GM12878 (cell line): ENCODE results near the gene TTYH1. TPM values are rescaled to one million over a fixed set of nuclear protein-coding genes. Genes with fewer than 3 reads are reported as not detected.
"Not testable (repeated sequence)": the region's sequence is repeated elsewhere in the genome, so short reads cannot be mapped to it uniquely, and the experiment has no call there.

Source experiments
- ATAC-seq: fragments of 200-7000 bp; cut with Tn5 transposase; 3 replicates; pipeline ENCODE4 v1.9.1; 2020; ENCODE audit warnings: mild to moderate bottlenecking, moderate library complexity
- BruUV-seq: library from RNA; stranded (reverse); fragments of 400-500 nt; replicated peaks from 2 replicates; lab custom pipeline; 2021; lab: Mats Ljungman, UMichigan
- CTCF ChIA-PET: fragments of 300-600 bp; sonication (Branson Sonifier 250); formaldehyde crosslinking; extraction: SDS; loops from one replicate; lab custom pipeline; 2021; ENCODE audit warnings: inconsistent platforms; lab: Yijun Ruan, JAX
- POLR2A ChIA-PET: fragments of 350-600 bp; formaldehyde crosslinking; extraction: SDS; loops from one replicate; lab custom pipeline; 2021; ENCODE audit warnings: inconsistent platforms; lab: Charles Lee
- RAD21 ChIA-PET: fragments of 300-600 bp; sonication (Branson Sonifier 250); formaldehyde crosslinking; loops from one replicate; lab custom pipeline; 2023; ENCODE audit warnings: antibody characterized with exemption; ENCODE audit not compliant: unreplicated experiment; lab: Charles Lee
- SMC1A ChIA-PET: fragments of 300-600 bp; sonication (Branson Sonifier 250); formaldehyde crosslinking; loops from one replicate; lab custom pipeline; 2023; ENCODE audit not compliant: unreplicated experiment, uncharacterized antibody; lab: Charles Lee
- DNase-seq: peaks from one replicate; pipeline ENCODE4 v3.0.0-alpha.2; 2011; ENCODE audit warnings: low read depth, low spot score
- FAIRE-seq: peaks from 3 replicates; lab custom pipeline; 2011; peaks lifted over from hg19 to GRCh38; lab: Jason Lieb, UNC
- H2AFZ ChIP-seq: 2 replicates; pipeline ENCODE4 v1.6.0; 2011; ENCODE audit warnings: low read depth, low read length, control low read depth; ENCODE audit not compliant: control insufficient read depth
- H3K27ac ChIP-seq: 2 replicates; pipeline ENCODE4 v1.5.1; 2011; ENCODE audit warnings: control low read depth; ENCODE audit not compliant: control insufficient read depth, insufficient read depth
- H3K27me3 ChIP-seq, 2 experiments: replicated peaks in 1 of 2; 2 replicates each; pipeline versions ENCODE4 v1.6.0 to v1.6.1; 2011; ENCODE audit warnings: low read length in 1 of 2; ENCODE audit not compliant: control insufficient read depth in 2 of 2, insufficient read depth in 2 of 2
- H3K36me3 ChIP-seq, 2 experiments: 2 replicates each; pipeline ENCODE4 v1.5.1; 2011; ENCODE audit warnings: low read length in 1 of 2; ENCODE audit not compliant: control insufficient read depth in 2 of 2, insufficient read depth in 2 of 2
- H3K4me1 ChIP-seq: 2 replicates; pipeline ENCODE4 v1.6.1; 2011; ENCODE audit warnings: mild to moderate bottlenecking, low read length, moderate library complexity, mixed read lengths; ENCODE audit not compliant: control insufficient read depth, insufficient read depth
- H3K4me2 ChIP-seq: 2 replicates; pipeline ENCODE4 v1.6.0; 2011; ENCODE audit warnings: control low read depth; ENCODE audit not compliant: control insufficient read depth, insufficient read depth
- H3K4me3 ChIP-seq: fragments of 200-600 bp; sonication (generic); 2 replicates; pipeline ENCODE4 v1.5.1; 2016
- H3K79me2 ChIP-seq: 2 replicates; pipeline ENCODE4 v1.6.0; 2011; ENCODE audit warnings: low read length; ENCODE audit not compliant: control insufficient read depth, insufficient read depth
- H3K9ac ChIP-seq: 2 replicates; pipeline ENCODE4 v1.8.0; 2011; ENCODE audit warnings: low read length, control low read depth, mixed read lengths; ENCODE audit not compliant: control insufficient read depth, insufficient read depth
- H3K9me3 ChIP-seq: replicated peaks from 3 replicates; pipeline ENCODE4 v1.5.1; 2011; ENCODE audit warnings: mild to moderate bottlenecking, low read length; ENCODE audit not compliant: control insufficient read depth, insufficient read depth
- H4K20me1 ChIP-seq: 2 replicates; pipeline ENCODE4 v1.6.0; 2011; ENCODE audit not compliant: control insufficient read depth, insufficient read depth
- JUNB ChIP-seq: IDR thresholded peaks from 2 replicates; pipeline ENCODE4 v1.6.1; 2016; ENCODE audit warnings: antibody characterized with exemption, mild to moderate bottlenecking
- RCOR1 ChIP-seq: conservative IDR thresholded peaks from 2 replicates; pipeline ENCODE4 v1.6.1; 2012; ENCODE audit warnings: low read depth, low read length, improper control_type of control experiment
- RUNX3 ChIP-seq: IDR thresholded peaks from 2 replicates; pipeline ENCODE4 v1.6.1; 2012; ENCODE audit warnings: low read length, inconsistent platforms
- ZNF384 ChIP-seq: IDR thresholded peaks from 2 replicates; pipeline ENCODE4 v1.6.1; 2012; ENCODE audit warnings: low read depth, mild to moderate bottlenecking, low read length, improper control_type of control experiment, borderline replicate concordance
- WGBS: methylation state at CpG from one replicate; pipeline ENCODE4 v1.1.6; 2016; ENCODE audit warnings: low lambda C conversion rate; ENCODE audit not compliant: insufficient replicate concordance, insufficient coverage; ENCODE audit errors: missing lambda C conversion rate; 5-methylcytosine and 5-hydroxymethylcytosine counted together
- in situ Hi-C: fragments of 300-500 bp; cut with MboI; formaldehyde crosslinking; loops from 9 replicates; pipeline ENCODE4 v1.14.3; 2018; ENCODE audit warnings: mixed read lengths
- intact Hi-C: fragments of 100-400 bp; cut with micrococcal nuclease; formaldehyde crosslinking; loops from one replicate; pipeline ENCODE4 v1.14.2; 2022; ENCODE audit not compliant: unreplicated experiment
- polyA plus RNA-seq, 11 experiments: library from polyadenylated mRNA; depleted of rRNA in 4 of 11; unstranded in 6 of 11; stranded (reverse) in 5 of 11; fragments of >200 nt; fragmentation: Nextera tagmentation in 4 of 11; fragmentation: Illumina TruSeq in 1 of 11; extraction: Ambion mirVana in 4 of 11; extraction: Trizol in 1 of 11; gene quantifications; 1 replicate in 1 of 11; 2 replicates in 10 of 11; pipeline versions ENCODE4 v1.2.1 to v1.2.3, GENCODE V29; 2011 to 2016; ENCODE audit warnings: inconsistent platforms in 2 of 11, missing spikeins in 2 of 11, low read depth in 1 of 11
- total RNA-seq, 4 experiments: library from RNA; depleted of rRNA in 3 of 4; stranded (reverse); fragments of >200 nt in 3 of 4; fragmentation: Illumina TruSeq in 1 of 4; extraction: Trizol in 1 of 4; gene quantifications; 2 replicates each; pipeline versions ENCODE4 v1.2.1 to v1.2.3, GENCODE V29; 2013 to 2021

The TTYH1 gene
- total and polyA plus RNA-seq, 10 of the 15 experiments (the other 5 are each of a cell fraction or from before 2014, with no cell fraction given), result 0.01 to 0.36 (median 0.09) TPM; not detected in 3

DNA sequence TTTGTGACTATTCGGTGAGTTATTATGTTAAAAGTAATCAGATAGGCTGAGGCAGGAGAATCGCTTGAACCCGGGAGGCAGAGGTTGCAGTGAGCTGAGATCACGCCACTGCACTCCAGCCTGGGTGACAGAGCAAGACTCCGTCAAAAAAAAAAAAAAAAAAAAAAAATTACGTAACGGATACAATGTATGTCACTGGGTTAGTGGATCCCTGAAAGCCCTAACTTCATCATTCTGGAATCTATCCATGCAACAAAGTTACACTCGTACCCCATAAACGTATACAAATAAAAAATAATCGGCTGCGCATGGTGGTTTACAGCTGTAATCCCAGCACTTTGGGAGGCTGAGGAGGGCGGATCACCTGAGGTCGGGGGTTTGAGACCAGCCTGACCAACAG is 33.2 kb upstream of the TTYH1 start:
- in situ Hi-C loops, H3K27ac ChIP-seq, H4K20me1 ChIP-seq, H3K4me3 ChIP-seq, H3K4me2 ChIP-seq, FAIRE-seq, H2AFZ ChIP-seq, BruUV-seq, H3K9ac ChIP-seq, H3K4me1 ChIP-seq, intact Hi-C loops, H3K36me3 ChIP-seq, H3K9me3 ChIP-seq, ATAC-seq, H3K79me2 ChIP-seq, H3K27me3 ChIP-seq, DNase-seq: not testable (repeated sequence)
- RAD21 ChIA-PET, result interaction anchor here (1.4 kb wide), 1 partner anchor 10 kb away, joined by 3 read pairs; no protein-coding TSS in a partner anchor
- CTCF ChIA-PET, result interaction anchor here (0.6 kb wide), 1 partner anchor 725 kb away, joined by 4 read pairs; no protein-coding TSS in a partner anchor
- SMC1A ChIA-PET, result interaction anchor here (0.6 to 1.5 kb wide), 5 partner anchors 10 to 99 kb away, joined by 3 to 4 read pairs (median 4); no protein-coding TSS in a partner anchor
- POLR2A ChIA-PET, result interaction anchor here (1.6 kb wide), 1 partner anchor 9 kb away, joined by 3 read pairs; no protein-coding TSS in a partner anchor
- 79% methylated on average over 12 of the region's 13 CpGs for WGBS

DNA sequence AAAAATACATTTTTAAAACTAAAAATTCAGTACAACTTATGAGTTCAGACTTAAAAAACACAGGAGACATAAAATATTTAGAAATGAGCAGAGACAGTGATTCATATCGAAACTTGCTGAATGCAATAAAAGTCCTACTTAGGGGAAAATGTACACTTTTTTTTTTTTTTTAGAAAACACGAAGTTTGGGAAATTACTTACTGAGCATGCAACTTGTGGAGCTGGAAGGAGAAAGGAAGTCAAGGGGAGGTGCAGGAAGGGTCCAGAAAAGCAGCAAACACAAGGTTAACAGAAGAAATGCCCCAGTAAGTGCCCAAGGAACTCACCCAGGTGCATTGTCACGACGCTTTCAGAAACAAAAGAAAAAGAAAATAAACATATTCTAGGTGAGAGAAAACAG is 31.9 kb upstream of the TTYH1 start:
- Histone ChIP-seq H3K9me3 (peaks cover 4% of the 10 kb centered on the region; the same call in 1 of the 3 replicates), H3K9ac (no peak overlapping the region), H4K20me1 (no peaks in the 10 kb centered on the region), H2AFZ (no peak overlapping the region), H3K36me3 (no peaks in the 10 kb centered on the region), H3K79me2 (no peaks in the 10 kb centered on the region), H3K4me2 (no peak overlapping the region), H3K27ac (no peak overlapping the region), H3K4me3 (no peak overlapping the region), H3K4me1 (peaks cover 4% of the 10 kb centered on the region), H3K27me3 (no peaks in the 10 kb centered on the region)
- FAIRE-seq (no peak), ATAC-seq (no peak), DNase-seq (no peak)
- ChIA-PET POLR2A (no interaction called here), SMC1A (interaction anchor here (1.2 to 1.5 kb wide), 3 partner anchors 12 to 29 kb away, joined by 3 to 4 read pairs (median 3); no protein-coding TSS in a partner anchor), RAD21 (interaction anchor here (0.6 kb wide), 1 partner anchor 8 kb away, joined by 3 read pairs; no protein-coding TSS in a partner anchor), CTCF (interaction anchor here (1.4 kb wide), 1 partner anchor 33 kb away, joined by 3 read pairs; no protein-coding TSS in a partner anchor)
- in situ Hi-C loops (no loop called here), intact Hi-C loops (no loop called here)
- 7% methylated on average over 4 of the region's 4 CpGs for WGBS
- BruUV-seq, result no TSS peak
- TF ChIP-seq RCOR1, result no peak
- TF ChIP-seq ZNF384, result peak; percentile 50; the same call in 1 of the 2 replicates
- TF ChIP-seq JUNB, result peak; percentile 82
- TF ChIP-seq RUNX3, result peak; percentile 6; the same call in 1 of the 2 replicates
